Muscle layer of colon (tissue), 2 donors: ENCODE measurements around the gene RAB34.

ENCODE experiments used
- H3K27ac ChIP-seq: one replicate; pipeline ENCODE4 v1.7.0; 2013; ENCODE audit warnings: low read depth, mild to moderate bottlenecking, low read length, moderate library complexity
- H3K27me3 ChIP-seq, 2 donors: one replicate each; pipeline ENCODE4 v1.7.0; 2013; ENCODE audit warnings: low read length in 2 of 2, mild to moderate bottlenecking in 2 of 2; ENCODE audit not compliant: insufficient read depth in 2 of 2, control insufficient read depth in 1 of 2
- H3K36me3 ChIP-seq: one replicate; pipeline ENCODE4 v1.7.0; 2013; ENCODE audit warnings: mild to moderate bottlenecking, low read length; ENCODE audit not compliant: insufficient read depth
- H3K4me1 ChIP-seq: one replicate; pipeline ENCODE4 v1.7.0; 2013; ENCODE audit warnings: mild to moderate bottlenecking, low read length; ENCODE audit not compliant: insufficient read depth
- H3K4me3 ChIP-seq, 2 donors: one replicate each; pipeline ENCODE4 v1.7.0; 2013; ENCODE audit warnings: low read length in 2 of 2, low read depth in 1 of 2, mild to moderate bottlenecking in 1 of 2, moderate library complexity in 1 of 2
- H3K9ac ChIP-seq: one replicate; pipeline ENCODE4 v1.7.0; 2013; ENCODE audit warnings: low read length
- H3K9me3 ChIP-seq: one replicate; pipeline ENCODE4 v1.7.0; 2013; ENCODE audit warnings: mild to moderate bottlenecking, low read length
- donor health status: abdominal sarcoma.
- donor health status: Adenocarcinoma of cecum.

RAB34 gene

GRCh38 chr17:28751600-28752366, 34.1 kb upstream of the RAB34 start:
- peaks cover 13% of the 10 kb centered on the region for H3K36me3 ChIP-seq
- no peaks in the 10 kb centered on the region for H3K27me3 ChIP-seq
- no peak overlapping the region for H3K9ac ChIP-seq
- H3K27ac ChIP-seq, result no peak overlapping the region
- H3K9me3 ChIP-seq, result no peaks in the 10 kb centered on the region
- no peak overlapping the region for H3K4me3 ChIP-seq
- H3K4me1 ChIP-seq, result peaks cover 3% of the 10 kb centered on the region

DNA sequence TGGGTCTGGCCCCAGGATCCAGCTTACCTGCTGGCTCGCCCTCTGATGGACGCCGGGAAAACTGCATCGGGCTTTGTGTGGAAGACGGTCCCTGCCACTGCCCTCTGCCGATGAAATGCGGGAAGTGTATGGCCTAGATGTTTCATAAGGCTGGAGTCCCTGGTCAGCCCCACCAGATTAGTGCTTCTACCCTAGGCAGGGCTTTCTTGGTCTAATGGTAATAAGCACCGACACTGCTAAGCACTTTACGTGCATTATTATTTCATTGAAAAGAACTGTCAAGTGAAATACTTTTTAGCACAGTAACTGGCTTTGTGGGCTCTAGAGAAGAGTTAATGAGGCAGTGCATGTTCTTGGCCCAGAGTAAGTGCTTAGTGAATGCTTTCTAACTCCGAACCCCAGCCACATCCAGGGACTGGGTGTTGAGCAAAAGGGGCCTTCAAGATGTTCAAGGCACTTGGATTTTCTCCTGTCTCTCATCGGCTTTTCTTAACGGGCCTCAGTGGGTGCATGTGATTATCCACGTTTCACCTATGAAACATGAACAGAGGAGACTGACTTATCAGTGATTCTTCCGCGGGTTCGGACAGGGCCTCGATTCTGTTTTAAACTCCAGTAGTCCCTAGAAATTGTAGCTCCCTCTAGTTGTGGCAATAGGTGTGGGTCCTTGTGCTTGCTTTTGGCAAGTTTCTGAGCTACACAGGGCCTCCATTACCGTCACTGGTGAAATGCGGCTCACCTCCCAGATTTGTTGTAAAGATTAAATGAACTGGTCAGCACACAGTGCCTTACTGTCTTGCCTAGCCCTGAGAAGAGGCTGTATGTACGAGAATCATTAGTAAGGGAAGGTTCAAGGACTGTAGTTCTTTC, 32.7 kb upstream of the RAB34 start:
- H3K4me1 ChIP-seq, result peaks cover 16% of the 10 kb centered on the region
- H3K36me3 ChIP-seq, result peaks cover 13% of the 10 kb centered on the region
- H3K9ac ChIP-seq, result peak overlapping the region; percentile 2
- H3K27ac ChIP-seq, result no peak overlapping the region
- no peaks in the 10 kb centered on the region for H3K9me3 ChIP-seq
- H3K27me3 ChIP-seq, result no peaks in the 10 kb centered on the region
- no peak overlapping the region for H3K4me3 ChIP-seq

GRCh38 chr17:28749516-28750177, 32.0 kb upstream of the RAB34 start:
- Histone ChIP-seq H3K9me3 (no peaks in the 10 kb centered on the region), H3K9ac (no peak overlapping the region), H3K4me3 (no peak overlapping the region), H3K27ac (no peak overlapping the region), H3K4me1 (peaks cover 24% of the 10 kb centered on the region), H3K27me3 (no peaks in the 10 kb centered on the region), H3K36me3 (peaks cover 13% of the 10 kb centered on the region)

DNA sequence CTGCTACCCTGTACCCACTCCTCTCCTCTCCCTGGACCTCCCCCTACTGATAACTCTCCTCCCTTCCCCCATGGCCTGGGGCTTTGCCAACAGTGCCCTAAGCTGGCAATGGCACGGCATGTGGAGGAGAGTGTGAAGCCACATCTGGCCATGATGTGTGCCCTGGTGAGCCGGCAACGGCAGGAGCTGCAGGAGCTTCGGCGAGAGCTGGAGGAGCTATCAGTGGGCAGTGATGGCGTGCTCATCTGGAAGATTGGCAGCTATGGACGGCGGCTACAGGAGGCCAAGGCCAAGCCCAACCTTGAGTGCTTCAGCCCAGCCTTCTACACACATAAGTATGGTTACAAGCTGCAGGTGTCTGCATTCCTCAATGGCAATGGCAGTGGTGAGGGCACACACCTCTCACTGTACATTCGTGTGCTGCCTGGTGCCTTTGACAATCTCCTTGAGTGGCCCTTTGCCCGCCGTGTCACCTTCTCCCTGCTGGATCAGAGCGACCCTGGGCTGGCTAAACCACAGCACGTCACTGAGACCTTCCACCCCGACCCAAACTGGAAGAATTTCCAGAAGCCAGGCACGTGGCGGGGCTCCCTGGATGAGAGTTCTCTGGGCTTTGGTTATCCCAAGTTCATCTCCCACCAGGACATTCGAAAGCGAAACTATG, 31.3 kb upstream of the RAB34 start:
- Histone ChIP-seq H3K36me3 (peaks cover 13% of the 10 kb centered on the region), H3K4me3 (no peak overlapping the region), H3K9ac (no peak overlapping the region), H3K4me1 (peaks cover 28% of the 10 kb centered on the region), H3K27me3 (no peaks in the 10 kb centered on the region), H3K9me3 (no peaks in the 10 kb centered on the region), H3K27ac (no peak overlapping the region)

DNA sequence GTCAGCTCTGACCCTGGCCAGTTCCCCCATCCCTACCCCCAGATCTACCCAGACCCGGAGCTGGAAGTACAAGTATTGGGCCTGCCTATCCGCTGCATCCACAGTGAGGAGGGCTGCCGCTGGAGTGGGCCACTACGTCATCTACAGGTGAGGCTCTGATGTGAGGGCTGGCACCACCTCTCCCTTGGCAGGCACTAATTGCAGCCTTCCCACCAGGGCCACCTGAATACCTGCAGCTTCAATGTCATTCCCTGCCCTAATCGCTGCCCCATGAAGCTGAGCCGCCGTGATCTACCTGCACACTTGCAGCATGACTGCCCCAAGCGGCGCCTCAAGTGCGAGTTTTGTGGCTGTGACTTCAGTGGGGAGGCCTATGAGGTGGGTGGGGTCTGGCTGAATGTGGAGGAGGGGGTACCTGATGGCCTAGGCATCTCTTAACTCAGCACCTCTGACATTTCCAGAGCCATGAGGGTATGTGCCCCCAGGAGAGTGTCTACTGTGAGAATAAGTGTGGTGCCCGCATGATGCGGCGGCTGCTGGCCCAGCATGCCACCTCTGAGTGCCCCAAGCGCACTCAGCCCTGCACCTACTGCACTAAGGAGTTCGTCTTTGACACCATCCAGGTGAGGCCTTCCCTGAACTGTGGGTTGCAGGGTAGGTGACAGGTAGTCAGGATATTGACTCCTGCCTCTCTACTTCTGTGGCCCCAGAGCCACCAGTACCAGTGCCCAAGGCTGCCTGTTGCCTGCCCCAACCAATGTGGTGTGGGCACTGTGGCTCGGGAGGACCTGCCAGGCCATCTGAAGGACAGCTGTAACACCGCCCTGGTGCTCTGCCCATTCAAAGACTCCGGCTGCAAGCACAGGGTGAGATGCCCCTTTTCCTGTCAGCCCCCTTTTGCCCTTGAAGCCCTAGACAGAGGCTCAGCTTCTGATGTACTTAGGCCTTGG, 30.4 kb upstream of the RAB34 start:
- Histone ChIP-seq H3K4me3 (no peak overlapping the region), H3K36me3 (peaks cover 13% of the 10 kb centered on the region), H3K9ac (no peak overlapping the region)

GRCh38 chr17:28747051-28747691, 29.5 kb upstream of the RAB34 start:
- Histone ChIP-seq H3K4me1 (peaks cover 28% of the 10 kb centered on the region), H3K9ac (no peak overlapping the region), H3K4me3 (no peak overlapping the region), H3K27me3 (no peaks in the 10 kb centered on the region), H3K9me3 (no peaks in the 10 kb centered on the region), H3K36me3 (peaks cover 13% of the 10 kb centered on the region), H3K27ac (no peak overlapping the region)

More for the DNA sequence above, 30.4 kb upstream of the RAB34 start:
- no peaks in the 10 kb centered on the region for H3K9me3 ChIP-seq
- peaks cover 28% of the 10 kb centered on the region for H3K4me1 ChIP-seq
- no peak overlapping the region for H3K27ac ChIP-seq
- H3K27me3 ChIP-seq, result no peaks in the 10 kb centered on the region

DNA sequence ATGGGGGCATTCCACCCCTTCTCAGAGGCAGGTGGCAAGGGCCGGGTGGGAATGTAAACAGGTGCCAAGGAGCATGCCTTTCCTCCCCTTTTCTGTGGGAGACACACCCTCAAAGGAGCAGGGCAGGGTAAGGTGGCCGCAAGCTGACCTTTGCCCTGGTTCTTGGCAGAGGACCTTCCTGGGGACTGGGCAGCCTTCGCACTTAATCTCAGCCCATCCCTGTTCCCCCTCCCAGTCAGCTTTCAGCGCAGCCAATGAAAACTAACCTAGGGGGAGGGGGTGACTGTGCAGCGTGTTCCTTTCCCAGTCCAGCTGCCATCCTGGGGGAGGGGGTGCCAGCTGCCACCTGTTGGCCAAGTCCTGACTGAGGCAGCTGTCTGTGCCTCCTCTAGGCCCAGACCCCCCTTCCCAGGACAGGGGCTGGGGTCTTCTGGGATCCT, 29.0 kb upstream of the RAB34 start:
- Histone ChIP-seq H3K36me3 (peaks cover 13% of the 10 kb centered on the region), H3K9ac (no peak overlapping the region), H3K4me1 (peaks cover 28% of the 10 kb centered on the region), H3K4me3 (no peak overlapping the region), H3K27ac (no peak overlapping the region), H3K9me3 (no peaks in the 10 kb centered on the region), H3K27me3 (no peaks in the 10 kb centered on the region)

DNA sequence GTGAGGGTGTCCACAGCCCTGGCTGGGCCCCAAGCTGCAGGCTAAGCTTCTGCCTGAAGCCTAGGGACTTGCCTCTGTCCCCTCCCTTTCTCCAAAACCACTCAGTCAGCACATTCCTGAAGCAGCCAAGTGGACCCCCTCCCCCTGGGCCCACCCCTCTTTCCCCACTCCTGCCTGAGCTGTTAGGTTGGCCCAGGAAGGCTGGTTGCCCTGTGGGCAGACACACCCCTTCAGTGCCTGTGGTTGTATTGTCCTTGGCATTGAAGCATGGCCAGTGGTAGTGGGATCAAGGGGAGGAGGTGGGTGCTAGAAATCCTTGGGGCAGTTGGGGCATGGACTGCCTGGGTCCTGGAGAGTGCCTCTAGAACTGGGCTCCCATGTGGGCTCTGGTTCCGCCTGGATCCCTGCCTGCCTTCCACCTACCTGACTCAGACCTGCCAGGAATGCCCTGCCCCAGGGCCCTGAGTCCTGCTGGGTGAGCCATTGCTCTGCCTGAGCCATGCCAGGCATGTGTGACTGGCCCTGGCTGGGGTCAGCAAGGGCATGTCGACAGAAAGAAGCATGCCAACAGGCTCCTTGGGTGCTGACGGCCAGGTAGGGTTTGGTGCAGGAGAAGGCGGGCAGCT, 28.2 kb upstream of the RAB34 start:
- H3K4me3 ChIP-seq, result peak overlapping the region in 1 of 2 donors; percentile 28
- no peak overlapping the region for H3K9ac ChIP-seq
- H3K36me3 ChIP-seq, result peaks cover 13% of the 10 kb centered on the region
- no peaks in the 10 kb centered on the region for H3K27me3 ChIP-seq
- peak overlapping the region; percentile 91 for H3K27ac ChIP-seq
- peaks cover 28% of the 10 kb centered on the region for H3K4me1 ChIP-seq
- H3K9me3 ChIP-seq, result no peaks in the 10 kb centered on the region

DNA sequence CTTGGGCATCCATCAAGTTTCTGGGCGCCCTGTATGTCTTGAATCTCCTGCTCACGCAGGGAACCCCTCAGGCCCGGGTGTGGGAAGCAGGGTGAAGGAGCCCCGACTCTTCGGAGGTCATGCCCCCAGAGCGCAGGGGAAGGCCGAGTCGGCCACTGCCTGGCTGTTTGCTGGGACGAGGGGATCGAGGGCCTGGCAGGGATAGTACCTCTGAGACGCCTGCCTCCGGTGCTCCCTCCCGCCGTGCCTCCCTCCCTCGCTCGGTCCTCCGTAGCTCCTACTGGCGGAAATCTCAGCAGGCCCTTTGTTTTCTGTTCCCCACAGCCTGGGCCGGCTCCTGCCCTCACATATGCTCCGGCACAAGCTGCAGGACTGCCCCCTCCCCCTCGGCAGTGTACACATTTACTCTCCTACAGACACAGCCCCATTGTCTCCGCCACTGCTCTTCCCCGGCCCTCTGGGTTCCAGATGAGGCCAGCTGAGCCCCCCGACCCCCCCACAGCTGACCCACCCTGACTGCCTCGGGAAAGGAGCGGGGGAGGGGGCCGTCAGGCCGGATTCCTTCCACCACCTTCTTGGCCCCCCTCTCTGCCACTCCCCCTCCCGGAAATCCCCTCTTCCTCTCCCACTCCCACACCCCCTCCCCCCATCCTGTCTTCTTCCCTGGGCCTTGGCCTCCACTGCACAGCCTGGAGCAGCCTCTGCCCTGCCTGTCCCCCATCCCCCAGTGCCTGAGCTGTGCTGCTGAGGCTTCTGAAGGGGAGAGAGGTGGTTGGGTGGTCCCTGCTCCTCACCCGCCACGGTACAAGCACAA, 27.5 kb upstream of the RAB34 start:
- Histone ChIP-seq H3K9me3 (no peaks in the 10 kb centered on the region), H3K27ac (peak overlapping the region; percentile 91), H3K4me3 (peak overlapping the region; percentile 31 to 86), H3K36me3 (peaks cover 13% of the 10 kb centered on the region), H3K4me1 (peaks cover 28% of the 10 kb centered on the region), H3K27me3 (no peaks in the 10 kb centered on the region), H3K9ac (peak overlapping the region; percentile 71)
